Measurements from ENCODE around the gene NANOS1. TPM values are rescaled to one million over a fixed set of nuclear protein-coding genes. Genes with fewer than 3 reads are reported as not detected.

The NANOS1 gene
- total and polyA plus RNA-seq, 3 donors from 2014 or later: 2.5 to 4.4 (median 3.8) TPM

GRCh38 chr10:119059557-119059956 lies 30.0 kb downstream of the NANOS1 start:
- Histone ChIP-seq H3K9me3 (no peaks in the 10 kb centered on the region), H3K4me1 (no peaks in the 10 kb centered on the region), H3K36me3 (ENCODE audit: low read depth, missing control alignments) (peaks cover 2% of the 10 kb centered on the region), H3K4me3 (no peak overlapping the region), H3K27me3 (no peaks in the 10 kb centered on the region), H3K27ac (no peak overlapping the region)
- WGBS, 2 donors: 90 to 93% methylated on average over 4 of the region's 4 CpGs
- TF ChIP-seq CTCF (IDR thresholded peaks at IDR 0.05) (no peak), POLR2A (IDR thresholded peaks at IDR 0.05) (no peak)
- intact Hi-C loops (cut with DNase I; ENCODE audit: low total_unique reads): no loop called here
- DNase-seq: no peak

GRCh38 chr10:119060107-119060506 lies 30.6 kb downstream of the NANOS1 start:
- H3K36me3 ChIP-seq (ENCODE audit: low read depth, missing control alignments): peaks cover 2% of the 10 kb centered on the region
- TF ChIP-seq CTCF (IDR thresholded peaks at IDR 0.05): no peak
- no peak for TF ChIP-seq POLR2A (IDR thresholded peaks at IDR 0.05)

GRCh38 chr10:119061352-119061751 lies 31.8 kb downstream of the NANOS1 start:
- no peak overlapping the region for H3K27ac ChIP-seq
- H3K36me3 ChIP-seq (ENCODE audit: low read depth, missing control alignments): peaks cover 2% of the 10 kb centered on the region
- no peak for TF ChIP-seq CTCF (IDR thresholded peaks at IDR 0.05)
- no peak for TF ChIP-seq POLR2A (IDR thresholded peaks at IDR 0.05)
- WGBS, 2 donors: 82 to 86% methylated on average over 1 of the region's 1 CpG
- no peaks in the 10 kb centered on the region for H3K4me1 ChIP-seq
- H3K9me3 ChIP-seq: no peaks in the 10 kb centered on the region
- no peaks in the 10 kb centered on the region for H3K27me3 ChIP-seq
- no peak for DNase-seq
- no peak overlapping the region for H3K4me3 ChIP-seq
- intact Hi-C loops (cut with DNase I; ENCODE audit: low total_unique reads): no loop called here

More at GRCh38 chr10:119060107-119060506, 30.6 kb downstream of the NANOS1 start:
- Histone ChIP-seq H3K4me1 (no peaks in the 10 kb centered on the region), H3K9me3 (no peaks in the 10 kb centered on the region), H3K4me3 (no peak overlapping the region), H3K27me3 (no peaks in the 10 kb centered on the region), H3K27ac (no peak overlapping the region)
- intact Hi-C loops (cut with DNase I; ENCODE audit: low total_unique reads): no loop called here
- DNase-seq: no peak
- 89 to 97% methylated on average over 1 of the region's 1 CpG for WGBS, 2 donors

- Histone ChIP-seq H3K9me3 (no peaks in the 10 kb centered on the region), H3K27ac (no peak overlapping the region), H3K4me3 (no peak overlapping the region), H3K36me3 (ENCODE audit: low read depth, missing control alignments) (peaks cover 2% of the 10 kb centered on the region), H3K4me1 (no peaks in the 10 kb centered on the region), H3K27me3 (no peaks in the 10 kb centered on the region)
- DNase-seq: no peak
- WGBS, 2 donors: 90 to 93% methylated on average over 2 of the region's 2 CpGs
- TF ChIP-seq CTCF (IDR thresholded peaks at IDR 0.05): no peak
- TF ChIP-seq POLR2A (IDR thresholded peaks at IDR 0.05): no peak
- intact Hi-C loops (cut with DNase I; ENCODE audit: low total_unique reads): no loop called here
Observed at GRCh38 chr10:119061926-119062325, 32.4 kb downstream of the NANOS1 start.

- Histone ChIP-seq H3K36me3 (ENCODE audit: low read depth, missing control alignments) (no peaks in the 10 kb centered on the region), H3K9me3 (no peaks in the 10 kb centered on the region), H3K4me1 (no peaks in the 10 kb centered on the region), H3K4me3 (no peak overlapping the region), H3K27ac (no peak overlapping the region), H3K27me3 (no peaks in the 10 kb centered on the region)
- TF ChIP-seq POLR2A (IDR thresholded peaks at IDR 0.05): no peak
- no peak for TF ChIP-seq CTCF (IDR thresholded peaks at IDR 0.05)
- intact Hi-C loops (cut with DNase I; ENCODE audit: low total_unique reads): no loop called here
- WGBS, 2 donors: 86 to 88% methylated on average over 9 of the region's 9 CpGs
- no peak for DNase-seq
Observed at GRCh38 chr10:119070395-119071165, 41.1 kb downstream of the NANOS1 start.
